HG02571 (cell line): ENCODE measurements around the gene CEBPG.

Experiments used
- ATAC-seq: cut with Tn5 transposase; IDR thresholded peaks from one replicate; pipeline ENCODE4 v1.9.1; 2021; ENCODE audit warnings: mild to moderate bottlenecking, moderate library complexity; ENCODE audit not compliant: unreplicated experiment

CEBPG gene

DNA sequence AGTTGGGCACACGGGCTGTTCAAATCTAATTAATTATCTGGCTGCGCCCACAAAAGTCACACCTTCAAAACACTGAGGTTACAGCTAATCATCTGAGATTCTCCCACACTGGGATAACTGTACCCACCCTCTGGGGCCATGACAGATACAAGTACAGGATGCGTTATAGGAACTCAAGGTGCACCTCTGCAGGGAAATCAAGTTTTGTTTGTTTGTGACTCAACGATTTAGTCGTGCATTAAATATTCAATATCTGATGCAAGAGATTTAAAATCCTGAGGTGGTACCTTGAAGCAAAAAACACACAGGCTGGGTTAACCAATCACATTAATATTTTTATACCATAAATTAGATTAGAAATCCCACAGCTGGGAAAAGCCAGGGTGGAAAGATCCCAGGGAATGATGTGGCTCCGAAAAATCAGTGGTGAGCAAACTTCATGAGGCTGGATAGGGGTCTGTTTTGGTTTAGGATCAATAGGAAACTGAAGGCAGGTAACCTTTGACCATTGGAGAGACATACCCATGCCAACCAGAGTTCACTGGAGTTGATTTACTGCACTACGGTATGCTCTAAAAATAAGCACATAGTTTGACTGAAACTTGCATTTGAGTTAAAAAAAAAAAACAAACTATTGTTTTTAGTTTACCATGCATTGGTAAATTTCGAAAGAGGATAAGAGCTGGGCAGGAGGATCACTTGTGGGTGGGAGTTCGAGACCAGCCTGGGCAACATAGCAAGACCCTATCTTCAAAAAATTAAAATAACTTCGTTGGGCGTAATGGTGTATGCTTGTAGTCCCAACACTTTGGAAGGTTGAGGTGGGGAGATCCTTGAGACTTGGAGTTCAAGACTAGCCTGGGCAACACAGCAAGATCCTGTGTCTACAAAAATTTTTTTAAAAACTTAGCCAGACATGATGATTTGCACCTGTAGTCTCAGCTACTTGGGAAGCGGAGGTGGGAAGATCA lies 23.9 kb upstream of the CEBPG start:
- ATAC-seq = no peak

DNA sequence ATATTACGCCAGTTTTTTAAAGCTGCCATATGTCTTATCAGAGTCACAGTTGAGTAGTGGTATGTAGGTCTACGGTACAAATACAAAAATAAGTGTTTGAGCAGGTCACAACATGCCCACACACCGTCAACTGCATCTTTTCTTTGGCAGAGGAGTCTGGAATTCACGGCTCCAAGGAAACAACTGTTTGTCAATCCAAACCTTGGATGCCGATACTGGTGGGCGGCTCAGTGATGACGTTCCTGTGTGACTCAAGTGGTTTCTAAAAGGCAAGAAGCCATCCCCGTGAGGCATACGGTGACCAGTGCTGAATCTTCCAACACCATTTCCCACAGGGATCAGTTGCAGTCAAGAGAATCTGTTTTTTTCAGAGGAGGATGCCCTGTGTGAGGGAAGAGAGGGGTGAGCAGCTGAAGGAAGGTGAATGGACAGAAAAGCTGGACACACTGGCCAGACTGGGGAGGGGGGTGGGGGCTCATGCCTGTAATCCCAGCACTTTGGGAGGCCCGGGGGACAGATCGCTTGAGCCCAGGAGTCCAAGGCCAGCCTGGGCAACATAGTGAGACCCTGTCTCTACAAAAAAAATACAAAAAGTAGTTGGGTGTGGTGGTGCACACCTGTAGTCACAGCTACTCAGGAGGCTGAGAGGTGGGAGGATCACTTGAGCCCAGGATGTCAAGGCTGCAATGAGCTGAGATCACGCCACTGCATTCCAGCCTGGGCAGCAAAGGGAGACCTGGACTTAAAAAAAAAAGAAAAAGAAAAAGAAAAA lies 22.8 kb upstream of the CEBPG start:
- ATAC-seq = no peak

DNA sequence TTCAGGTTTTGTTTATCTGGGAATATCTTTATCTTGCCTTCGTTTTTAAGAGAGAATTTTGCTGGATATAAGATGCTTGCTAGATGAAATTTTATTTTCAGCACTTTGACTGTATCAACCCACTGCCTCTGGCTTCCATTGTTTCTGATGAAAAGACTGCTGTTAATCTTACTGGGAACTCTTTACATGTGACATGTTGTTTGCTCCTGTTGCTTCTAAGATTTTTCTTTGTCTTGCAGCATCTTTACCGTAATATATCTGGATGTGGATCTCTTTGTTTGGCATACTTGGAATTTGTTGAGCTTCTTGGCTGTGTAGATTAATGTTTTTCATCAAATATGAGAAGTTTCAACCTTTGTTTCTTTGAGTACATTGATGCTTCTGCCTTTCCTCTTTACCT lies 18.0 kb upstream of the CEBPG start:
- no peak for ATAC-seq

DNA sequence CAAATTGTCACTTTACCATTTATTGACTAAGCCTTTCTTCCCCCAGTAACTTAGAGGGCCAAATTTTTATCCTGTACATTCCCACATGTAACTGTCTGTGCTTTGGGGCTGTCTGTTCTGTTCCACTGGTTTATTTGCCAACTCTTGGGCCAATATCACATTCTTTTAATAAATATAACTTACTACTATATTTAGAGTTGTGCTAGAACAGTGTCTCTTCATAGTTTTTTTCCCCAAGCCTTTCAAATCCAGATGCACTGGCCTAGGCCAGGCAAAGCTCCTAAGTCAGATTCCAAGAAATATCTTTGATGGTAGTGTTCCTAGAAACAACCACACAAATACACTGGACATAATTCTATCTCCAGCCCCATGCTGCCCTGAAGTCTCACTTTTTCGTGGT lies 16.0 kb upstream of the CEBPG start:
- ATAC-seq = no peak

DNA sequence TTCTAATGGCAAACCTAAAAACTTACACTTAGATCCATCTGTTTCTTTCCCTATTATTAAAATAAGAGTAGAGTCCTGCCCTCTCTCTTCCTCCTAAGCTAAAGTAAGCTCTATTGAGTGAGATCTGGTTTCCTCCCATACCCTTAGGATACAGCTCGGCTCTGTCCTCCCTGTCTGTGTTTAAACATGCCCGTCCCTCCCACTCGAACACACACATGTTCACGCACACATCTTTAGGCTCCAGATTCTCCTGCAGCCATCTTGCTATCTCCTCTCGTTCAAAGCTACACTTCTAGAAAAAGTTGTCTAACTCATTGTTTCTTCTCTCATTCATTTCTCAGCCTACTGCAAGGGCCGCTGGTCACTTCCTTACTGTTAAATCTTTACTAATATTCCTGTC lies 15.1 kb upstream of the CEBPG start:
- ATAC-seq = no peak

DNA sequence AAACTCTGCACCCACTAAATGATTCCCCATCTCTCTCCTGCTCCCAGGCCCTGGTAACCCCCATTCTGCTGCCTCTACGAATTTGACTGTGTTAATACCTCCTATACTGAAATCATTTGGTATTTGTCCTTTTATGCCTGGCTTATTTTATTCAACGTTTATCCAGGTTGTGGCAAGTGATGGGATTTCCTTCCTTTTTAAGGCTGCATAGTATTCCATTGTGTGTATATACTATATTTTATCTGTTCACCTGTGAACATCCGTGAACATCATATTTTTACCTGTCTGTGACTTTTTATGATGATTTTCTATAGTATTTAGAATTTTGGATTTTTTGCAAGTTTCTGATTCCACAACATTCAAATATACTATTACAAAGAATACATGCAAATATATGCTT lies 13.9 kb upstream of the CEBPG start:
- ATAC-seq = no peak

DNA sequence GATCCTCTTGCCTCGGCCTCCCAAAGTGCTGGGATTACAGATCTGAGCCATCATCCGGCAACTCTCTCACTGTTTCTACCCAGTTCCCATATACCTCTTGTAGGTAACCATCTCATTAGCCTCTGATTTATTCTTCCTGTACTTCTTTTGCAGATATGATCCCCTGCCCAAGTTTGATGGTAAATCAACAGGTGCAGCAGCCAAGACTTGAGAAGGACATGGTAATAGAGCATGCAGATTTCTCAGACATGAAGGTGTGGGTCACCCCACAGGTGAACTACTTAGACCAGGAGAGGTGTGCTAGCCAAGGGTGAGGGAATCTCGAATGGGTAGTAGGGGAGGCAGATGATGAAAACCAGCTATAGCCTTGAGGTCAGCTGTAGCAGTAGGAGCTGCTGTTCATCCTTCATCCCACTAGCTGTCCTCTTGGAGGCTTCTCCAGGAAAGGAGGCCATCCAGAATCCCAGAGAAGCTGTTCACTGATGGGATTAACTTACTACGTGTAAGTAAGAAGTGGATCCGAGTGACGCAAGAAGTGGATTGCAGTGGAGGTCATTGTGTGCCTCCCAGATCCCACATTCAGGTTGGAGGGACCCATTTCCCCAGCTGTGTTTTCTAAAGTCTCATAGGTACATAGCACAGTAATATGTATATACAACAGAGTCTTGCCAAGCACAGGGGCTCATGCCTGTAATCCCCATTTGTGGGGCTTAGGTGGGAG lies 10.8 kb upstream of the CEBPG start:
- no peak for ATAC-seq

DNA sequence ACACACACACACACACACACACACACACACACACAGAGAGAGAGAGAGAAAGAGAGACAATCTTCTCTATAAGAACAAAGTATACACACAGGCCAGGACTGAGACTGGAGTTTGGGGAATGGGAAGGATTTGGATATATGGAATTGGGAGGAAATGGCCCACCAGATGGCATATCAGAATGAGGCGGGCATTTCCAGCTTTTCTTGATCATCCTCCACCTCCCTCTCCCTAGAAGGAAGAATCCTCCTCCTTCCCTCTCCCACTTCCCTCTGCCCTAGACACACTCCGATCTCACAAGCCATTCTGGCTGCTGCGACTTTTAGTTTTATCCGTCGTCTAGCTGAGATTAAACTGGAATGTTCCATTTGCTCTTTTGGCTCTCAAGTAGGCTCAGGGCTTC lies 10.0 kb upstream of the CEBPG start:
- ATAC-seq = no peak

DNA sequence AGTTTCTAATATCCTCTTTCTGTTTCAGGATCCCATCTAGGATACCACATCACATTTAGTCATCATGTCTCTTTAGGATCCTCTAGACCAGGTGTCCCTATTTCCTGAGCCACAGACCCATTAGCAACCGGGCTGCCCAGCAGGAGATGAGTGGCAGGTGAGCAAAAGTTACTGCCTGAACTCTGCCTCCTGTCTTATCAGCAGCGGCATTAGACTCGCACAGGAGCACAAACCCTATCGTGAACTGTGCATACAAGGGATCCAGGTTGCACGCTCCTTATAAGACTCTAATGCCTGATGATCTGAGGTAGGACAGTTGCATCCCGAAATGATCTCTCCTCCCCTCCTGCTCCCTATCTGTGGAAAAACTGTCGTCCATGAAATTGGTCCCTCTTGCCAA lies 7.8 kb upstream of the CEBPG start:
- no peak for ATAC-seq

DNA sequence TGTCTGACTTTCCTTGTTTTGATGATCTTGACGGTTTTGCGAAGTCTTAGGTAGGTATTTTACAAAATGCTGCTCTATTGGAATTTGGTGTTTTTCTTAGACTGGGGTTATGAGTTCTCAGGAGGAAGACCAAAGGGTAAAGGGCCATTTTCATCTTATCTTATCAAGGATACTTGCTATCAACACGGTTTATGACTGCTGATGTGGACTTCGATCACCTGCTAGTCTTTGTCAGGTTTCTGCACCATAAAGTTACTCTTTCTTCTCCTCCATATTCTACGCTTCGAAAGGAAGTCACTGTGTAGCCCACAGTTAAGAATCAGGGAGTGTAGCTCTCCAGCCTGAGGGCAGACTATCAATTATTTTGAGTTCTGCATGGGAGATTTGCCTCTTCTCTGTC lies 7.4 kb upstream of the CEBPG start:
- ATAC-seq = no peak

DNA sequence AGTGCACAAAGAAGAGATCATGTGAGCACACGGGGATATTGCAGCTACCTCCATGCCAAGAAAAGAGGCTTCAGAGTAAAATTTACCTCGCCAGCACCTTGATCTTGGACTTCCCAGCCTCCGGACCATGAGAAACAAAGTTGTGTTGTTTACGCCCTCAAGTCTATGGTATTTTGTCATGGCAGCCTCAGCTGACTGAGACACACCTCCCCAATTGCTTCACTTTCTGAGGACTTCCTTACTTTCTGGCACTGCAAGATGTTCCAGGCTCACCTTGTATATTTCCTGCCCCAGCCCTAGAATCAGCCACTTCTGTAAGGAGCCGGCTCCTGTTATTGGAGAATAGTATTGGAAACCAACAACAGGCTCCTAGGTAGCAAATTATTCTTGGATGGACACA lies 6.6 kb upstream of the CEBPG start:
- no peak for ATAC-seq

DNA sequence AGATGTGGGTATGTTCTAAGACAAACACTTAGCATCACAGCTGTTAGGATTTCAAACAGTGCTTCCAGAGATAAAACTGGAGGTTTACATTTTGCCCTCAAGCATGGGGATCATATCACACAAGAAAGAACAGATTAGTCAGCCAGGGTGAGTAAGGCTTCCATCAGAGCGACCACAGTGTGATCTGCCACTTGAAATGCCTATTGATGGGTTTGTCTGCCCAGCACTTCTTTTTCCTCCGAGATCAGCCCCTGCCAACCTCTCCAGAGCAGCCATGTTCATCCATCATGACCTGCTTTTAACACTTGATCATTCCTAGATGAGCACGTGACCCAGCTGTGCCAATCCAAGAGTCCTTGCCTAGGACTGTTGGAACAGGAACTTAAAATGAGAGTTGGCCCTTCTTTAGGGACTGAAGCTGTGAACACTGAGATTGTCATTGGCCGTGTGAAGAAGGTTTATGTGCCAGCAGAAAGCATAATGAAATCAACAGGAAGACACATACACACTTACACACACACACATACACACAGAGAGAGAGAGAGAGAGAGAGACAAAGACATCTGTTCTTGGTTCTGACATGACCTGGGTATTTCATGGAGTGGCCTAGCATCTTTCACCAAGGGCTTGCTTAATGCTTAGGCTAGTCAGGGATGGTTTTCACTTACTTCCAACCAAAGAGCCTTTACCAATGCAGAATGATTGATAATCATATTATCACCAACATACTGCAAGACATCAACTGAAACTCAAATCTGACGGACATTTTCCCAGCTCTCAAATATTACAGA lies 5.2 kb upstream of the CEBPG start:
- ATAC-seq = no peak

DNA sequence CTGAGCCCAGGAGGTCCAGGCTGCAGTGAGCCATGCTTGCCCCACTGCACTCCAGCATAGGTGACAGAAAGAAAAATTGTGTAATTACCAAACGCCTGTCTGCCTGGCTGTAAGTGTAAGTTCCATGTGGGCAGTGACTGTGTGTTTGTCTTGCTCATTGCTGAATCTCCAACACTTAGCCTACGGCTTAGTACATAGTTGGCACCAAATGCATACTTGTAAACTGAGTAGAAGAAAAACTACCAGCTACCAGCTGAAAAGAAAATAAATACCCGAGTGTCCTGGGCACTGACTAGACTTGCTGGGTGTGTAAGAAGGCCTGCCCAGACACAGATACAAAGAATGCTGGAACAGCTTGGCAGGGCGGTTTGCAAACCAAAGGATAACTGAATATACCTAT lies 2.7 kb upstream of the CEBPG start:
- no peak for ATAC-seq

DNA sequence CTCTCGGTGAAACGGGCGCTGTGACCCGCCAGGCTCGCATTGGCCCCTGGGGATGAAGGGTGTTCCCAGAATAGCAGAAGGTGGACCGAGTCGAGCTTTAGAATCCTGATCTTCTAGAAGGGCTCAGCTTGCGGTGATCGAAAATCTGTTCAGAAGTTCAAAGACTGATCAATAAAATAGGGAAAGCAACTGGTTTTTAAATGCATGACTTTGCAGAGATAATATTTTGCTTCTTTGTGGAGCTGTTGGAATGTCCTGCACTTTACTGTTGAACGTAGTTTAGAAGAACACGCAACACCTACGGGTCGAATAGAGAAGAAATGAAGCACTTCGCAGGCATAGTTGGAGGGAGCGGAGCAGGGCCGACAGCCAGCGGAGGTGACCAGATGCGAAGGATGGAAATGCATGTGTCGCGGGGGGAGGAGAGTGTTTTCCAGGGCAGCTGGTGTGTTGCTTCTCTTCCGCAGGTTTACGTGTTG lies 766 bp downstream of the CEBPG start:
- ATAC-seq = no peak

DNA sequence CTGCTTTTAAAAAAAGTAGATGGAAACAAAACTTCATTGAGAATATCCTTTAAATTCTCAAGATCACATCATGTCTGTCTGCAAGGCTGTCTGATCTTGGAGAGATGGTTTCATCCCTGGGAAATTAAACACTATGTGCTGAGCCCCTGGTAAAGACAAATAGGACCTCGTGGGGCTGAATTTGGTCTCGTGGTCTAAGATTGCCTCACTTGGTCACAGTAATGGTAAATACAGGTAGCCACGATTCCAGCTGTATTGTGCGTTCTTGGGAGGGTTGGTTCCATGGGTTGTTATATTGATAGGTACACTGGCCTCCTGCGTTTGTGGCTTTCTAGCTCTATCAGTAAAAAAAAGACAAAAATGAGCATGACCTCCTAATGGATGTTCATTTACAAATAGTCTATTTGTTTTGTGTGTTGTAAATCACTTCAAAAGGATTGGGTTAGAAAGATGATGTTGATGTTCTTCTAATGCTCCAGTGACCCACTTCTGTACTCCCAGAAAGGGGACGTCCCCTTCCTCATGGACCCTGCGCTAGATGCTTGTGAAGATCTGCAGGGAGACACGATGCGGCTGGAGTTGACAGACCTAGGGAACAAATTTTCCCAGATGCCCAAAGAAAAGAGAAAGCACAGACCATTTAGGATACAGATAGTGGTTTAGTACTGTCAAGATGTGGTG lies 1.8 kb downstream of the CEBPG start:
- ATAC-seq = no peak

DNA sequence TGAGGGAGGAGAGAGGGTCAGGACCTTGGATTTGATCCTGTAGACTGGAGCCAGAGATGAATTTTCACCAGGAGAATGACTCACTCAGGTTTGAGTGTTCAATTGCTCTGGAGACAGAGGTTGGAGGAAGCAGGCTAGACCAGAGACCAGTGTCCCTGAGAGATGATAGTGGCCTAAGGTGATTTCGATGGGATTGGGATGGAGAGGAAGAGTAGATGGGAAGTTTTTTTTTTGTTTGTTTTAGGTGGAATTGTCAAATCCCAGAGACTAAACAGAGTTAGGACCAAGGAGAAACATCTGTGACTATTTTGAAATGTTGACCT lies 2.3 kb downstream of the CEBPG start:
- no peak for ATAC-seq

DNA sequence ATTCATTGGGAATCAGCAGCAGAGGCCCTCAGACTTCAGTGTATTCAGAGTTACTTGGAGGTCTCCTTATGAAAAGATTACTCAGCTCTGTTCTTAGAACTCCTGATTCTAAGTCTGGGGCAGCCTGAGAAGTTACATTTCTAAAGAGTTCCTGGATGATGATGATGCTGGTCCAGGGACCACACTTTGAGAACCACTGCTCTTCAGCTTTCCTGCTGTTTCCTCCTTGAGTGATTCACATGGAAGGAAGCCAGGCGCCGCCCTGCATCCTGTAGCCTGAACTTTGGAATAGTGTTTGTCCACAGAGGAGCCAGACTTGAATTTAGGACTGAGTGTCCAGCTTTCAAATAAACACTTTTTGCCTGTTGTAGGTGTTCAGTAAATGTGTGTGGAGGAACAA lies 2.9 kb downstream of the CEBPG start:
- ATAC-seq = no peak

DNA sequence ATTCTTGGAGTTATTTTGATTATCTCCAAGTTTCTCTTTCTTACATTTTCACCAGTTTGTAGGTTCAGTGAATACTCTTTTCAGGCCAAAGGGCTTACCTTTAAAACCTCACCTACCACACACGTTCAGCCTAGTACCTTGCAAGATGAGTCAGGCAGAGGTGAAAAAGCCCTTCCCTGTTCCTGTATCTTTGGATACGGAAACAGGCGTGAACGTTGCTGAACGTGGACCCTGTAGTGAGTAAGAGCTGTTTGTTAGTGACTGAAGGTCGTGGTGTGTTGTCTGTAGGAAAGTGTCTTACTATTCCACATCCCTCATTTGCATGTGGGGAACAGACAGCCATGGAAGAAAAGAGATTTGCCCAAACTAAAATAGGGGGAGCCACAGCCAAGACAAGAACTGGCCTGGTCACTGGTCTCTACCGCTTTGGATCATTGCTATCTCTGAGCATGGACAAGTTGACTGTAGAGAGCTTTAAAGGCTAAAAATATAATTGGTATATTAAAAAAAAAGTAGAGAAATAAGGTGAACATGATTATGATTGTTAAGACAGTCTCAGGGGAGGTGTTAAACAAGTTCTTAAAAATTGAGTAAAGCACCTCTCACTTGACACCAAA lies 3.5 kb downstream of the CEBPG start:
- no peak for ATAC-seq

DNA sequence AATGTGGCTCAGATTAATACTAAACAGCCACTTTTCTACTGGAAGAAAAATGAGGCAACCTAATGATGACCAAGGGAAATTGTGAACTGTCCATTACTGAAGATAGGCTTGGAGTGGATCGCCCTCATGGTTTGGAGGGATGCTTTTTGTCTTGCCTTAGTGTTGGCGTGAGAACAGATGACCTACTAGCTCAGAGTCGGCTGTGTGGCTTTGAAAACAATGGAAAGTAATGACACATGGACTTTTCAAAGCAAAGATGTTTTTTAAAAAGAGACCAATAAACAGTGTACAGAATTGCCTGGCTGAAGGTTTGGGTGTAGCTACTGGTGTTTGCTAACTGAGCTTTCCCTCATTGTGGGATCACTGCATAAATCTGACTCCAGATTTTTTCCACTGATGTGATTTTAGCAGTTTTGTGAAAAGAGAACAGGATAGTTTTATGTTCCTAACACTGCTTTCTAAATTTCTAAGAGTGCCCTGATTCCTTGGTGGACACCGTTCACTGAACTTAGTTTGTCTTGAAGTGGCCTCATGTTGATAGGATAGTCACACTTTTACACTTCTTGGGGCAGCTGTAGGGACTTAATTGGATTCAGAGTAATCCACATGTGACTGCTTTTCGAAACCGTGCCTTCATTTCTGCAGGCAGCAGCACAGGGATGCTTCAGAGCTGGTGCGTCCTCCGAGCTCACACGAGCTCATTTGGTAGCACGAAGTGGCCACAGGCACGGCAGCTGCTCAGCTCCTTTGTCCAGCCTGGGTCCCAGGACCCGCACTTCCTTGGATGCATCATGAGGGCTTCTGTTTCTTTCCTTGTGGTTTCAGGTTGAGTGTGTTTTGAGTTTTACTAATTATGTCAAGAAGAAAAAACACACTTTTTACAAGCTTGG lies 4.3 kb downstream of the CEBPG start:
- no peak for ATAC-seq
